CD4-positive, alpha-beta T cell treated with Interleukin-2 at 100 ng/mL for 4 hours (primary cell): ENCODE data around the gene OR13C8.
"Not testable (repeated sequence)": the region's sequence is repeated elsewhere in the genome, so short reads cannot be mapped to it uniquely, and the experiment has no call there.

Experiments
- DNase-seq: peaks from one replicate; pipeline ENCODE4 v3.0.0-alpha.2; 2020; ENCODE audit warnings: low spot score

Gene OR13C8, protein sequence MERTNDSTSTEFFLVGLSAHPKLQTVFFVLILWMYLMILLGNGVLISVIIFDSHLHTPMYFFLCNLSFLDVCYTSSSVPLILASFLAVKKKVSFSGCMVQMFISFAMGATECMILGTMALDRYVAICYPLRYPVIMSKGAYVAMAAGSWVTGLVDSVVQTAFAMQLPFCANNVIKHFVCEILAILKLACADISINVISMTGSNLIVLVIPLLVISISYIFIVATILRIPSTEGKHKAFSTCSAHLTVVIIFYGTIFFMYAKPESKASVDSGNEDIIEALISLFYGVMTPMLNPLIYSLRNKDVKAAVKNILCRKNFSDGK

DNA sequence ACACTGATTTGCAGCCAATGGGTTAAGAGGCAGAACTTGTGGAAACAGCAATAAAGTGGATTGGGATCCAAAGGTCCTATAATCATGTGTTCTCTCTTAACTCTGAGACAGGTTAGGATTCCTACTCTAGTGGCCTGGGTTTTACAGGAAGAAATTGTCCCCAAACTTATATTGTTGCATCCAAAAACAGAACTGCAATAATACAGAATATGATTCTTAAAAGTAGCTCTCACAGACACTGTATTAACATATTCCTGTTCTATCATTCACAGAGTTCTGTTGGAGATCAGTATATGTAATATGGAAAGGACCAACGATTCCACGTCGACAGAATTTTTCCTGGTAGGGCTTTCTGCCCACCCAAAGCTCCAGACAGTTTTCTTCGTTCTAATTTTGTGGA lies at the start of gene OR13C8:
TSS of gene OR13C8 (plus strand) at position 301 of the 400 bp plus-strand sequence. CDS start at position 301, 0 bp downstream.
- DNase-seq: no peak

DNA sequence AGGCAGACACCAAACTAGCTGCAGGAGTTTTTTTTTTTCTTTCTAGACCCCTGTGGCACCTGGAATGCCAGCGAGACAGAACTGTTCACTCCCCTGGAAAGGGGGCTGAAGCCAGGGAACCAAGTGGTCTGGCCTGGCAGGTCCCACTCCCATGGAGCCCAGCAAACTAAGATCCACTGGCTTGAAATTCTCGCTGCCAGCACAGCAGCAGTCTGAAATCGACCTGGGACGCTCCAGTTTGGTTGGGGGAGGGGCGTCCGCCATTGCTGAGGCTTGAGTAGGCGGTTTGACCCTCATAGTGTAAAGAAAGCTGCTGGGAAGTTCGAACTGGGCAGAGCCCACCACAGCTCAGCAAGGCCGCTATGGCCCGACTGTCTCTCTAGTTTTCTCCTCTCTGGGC lies 48.7 kb upstream of the OR13C8 start:
- not testable (repeated sequence) for DNase-seq

DNA sequence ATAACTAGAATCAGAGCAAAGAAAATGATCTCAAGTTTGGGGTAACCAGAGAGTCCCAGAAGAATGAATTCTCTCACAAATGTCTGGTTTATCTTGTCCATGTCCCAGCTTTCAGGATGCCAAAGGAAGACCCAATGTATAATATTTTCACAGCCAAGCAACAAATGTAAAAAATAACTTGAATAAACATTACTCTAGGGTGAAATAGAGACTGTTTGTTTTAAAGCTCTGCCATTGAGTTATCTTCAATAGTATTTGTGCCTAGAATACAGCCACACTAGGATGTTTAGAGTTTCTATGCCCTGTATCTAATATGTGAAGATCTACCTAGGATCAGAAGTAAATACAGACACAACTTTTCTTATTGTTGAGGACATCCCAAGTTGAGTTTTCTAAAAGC lies 41.9 kb upstream of the OR13C8 start, which contains the start of gene OR13C4:
TSS of gene OR13C4 (minus strand) at position 101 of the 400 bp plus-strand sequence. CDS start at position 101, 0 bp downstream.
- no peak for DNase-seq

DNA sequence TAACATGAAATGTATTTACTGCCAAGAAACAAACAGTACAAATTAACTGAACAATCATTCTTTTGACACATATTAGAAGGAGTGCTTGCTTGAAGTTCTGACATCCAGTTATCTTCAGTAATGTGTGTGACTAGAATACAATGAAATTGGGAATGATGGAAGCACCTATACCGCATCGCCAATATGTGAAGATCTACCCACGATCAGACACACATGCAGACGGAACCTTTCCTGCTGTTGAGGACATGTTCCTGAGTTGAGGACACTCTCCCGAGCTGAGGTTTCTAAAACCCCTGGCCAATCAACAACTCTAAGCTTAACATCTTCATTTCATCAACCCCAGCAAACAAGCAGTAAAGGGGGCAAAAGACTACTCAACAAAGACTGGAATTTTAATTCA lies 32.2 kb upstream of the OR13C8 start, which contains the start of gene OR13C3:
TSS of gene OR13C3 (minus strand) at position 101 of the 400 bp plus-strand sequence. CDS start 133 bp downstream, outside the sequence.
- no peak for DNase-seq

DNA sequence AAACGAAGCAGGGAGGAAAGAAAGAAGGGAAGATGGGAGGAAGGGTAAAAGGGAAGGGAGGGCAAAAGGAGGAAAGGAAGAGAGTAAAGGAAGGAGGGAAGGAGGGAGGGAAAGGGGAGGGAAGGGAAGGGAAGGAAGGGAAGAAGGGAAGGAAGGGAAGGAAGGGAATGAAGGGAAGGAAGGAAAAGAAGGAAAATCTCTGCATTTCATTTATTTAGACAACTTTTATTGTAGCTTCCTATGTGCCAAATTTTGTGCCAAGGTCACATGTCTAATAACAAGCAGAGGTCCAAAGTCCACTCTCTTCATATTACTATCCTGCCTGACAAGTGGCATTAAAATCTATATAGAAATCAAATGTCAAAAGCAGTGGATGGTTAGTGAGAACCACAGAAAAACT lies 29.7 kb upstream of the OR13C8 start:
- DNase-seq: no peak

DNA sequence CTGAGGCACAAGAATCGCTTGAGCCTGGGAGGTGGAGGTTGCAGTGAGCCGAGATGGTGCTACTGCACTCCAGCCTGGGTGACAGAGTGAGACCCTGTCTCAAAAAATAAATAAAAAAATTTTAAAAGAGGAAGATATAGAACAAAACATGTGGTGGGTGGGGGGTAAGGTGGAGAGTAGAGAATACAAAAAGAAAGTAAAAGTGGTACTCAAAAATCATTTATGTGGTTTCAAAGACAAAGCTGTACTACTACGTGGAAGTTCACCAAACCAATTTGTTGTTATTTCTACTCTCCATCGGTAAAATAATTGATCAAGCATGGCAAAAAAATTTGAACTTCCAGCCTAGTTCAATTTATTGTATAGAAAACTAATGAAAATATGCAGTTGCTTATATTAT lies 24.3 kb upstream of the OR13C8 start:
- no peak for DNase-seq

DNA sequence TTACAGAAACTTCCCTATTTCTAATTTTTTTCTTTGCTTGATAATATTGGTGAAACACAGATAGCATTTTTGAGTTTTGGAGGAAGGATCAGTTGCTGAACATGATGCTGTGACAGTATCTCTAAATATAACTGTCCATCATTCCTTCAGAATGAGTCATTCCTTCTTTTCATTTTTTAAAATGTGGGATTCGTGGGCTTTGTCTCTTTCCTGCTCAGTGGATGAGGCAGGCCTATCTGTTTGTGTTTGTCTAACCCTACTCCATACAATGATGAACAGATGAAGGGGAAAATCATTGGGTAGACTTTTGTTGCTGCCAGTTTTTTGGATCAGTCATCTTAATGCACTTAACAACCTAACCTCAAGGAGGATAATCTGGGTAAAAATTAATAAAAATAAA lies 15.7 kb upstream of the OR13C8 start:
- DNase-seq: no peak

DNA sequence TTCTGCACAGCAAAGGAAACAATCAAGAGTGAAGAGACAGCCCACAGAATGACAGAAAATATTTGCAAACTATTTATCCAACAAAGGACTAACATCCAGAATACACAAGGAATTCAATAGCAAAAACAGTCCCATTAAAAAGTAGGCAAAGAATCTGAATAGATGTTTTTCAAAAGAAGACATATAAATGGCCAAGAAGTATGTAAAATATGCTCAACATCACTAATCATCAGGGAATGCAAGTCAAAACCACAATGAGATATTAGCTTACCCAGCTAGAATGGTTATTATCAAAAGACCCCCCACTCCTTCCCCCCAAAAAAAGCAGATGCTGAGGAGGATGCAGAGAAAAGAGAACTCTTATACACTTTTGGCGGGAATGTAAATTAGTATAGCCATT lies 13.4 kb upstream of the OR13C8 start:
- DNase-seq: no peak

DNA sequence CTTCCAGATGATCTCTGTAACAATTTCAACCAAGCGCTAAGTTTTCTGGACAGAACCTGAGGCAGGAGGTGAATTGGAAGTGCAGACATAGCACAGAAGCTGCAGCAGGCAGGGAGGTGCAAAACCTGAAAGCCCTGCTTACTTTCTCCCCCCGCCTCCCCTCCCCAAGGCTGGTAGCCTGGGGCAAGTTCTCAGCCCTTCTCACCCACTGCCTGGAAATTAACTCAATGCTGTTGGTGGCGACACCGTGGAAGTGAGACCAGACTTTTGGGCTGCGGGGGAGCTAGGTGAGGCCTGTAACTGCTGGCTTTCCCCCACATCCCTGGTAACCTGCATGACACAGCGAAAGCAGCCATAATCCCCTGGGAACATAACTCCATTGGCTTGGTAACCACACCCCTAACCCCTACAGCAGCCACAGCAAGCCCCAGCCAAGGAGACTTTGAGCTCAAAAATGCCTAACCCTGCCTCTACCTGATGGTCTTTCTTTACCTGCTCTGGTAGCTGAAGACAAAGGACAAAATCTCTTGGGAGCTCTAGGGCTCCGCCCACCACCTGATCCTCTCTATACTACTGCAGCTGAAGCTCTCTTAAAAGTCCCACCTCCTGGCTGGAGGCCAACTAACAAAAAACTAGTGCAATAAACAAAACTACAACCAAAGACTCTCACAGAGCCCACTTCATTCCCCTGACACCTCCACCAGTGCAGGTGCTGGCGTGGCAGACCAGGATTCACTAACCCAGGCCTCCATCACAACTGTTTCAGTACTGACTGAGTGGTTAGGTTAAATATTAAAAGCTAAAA lies 11.9 kb upstream of the OR13C8 start:
- DNase-seq: no peak

DNA sequence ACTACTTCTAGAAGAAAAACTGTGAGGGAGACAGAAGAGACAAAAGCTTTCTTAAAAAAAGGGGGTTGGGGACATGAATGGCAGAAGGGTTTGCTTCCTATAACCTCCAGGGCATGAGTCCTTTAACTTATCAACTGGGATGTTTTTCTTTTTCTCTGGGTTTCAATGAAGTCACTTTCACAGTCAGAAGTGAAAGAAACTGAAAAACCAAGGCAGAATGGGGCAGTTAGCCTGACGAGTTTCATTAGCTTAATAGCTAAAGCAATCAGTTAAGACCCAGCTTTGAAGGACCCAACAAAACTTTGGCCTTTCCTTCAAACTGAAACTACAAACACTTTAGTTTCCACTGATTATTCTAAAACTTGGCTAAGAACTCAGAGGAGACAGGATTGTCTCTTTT lies 4.6 kb upstream of the OR13C8 start:
- no peak for DNase-seq

DNA sequence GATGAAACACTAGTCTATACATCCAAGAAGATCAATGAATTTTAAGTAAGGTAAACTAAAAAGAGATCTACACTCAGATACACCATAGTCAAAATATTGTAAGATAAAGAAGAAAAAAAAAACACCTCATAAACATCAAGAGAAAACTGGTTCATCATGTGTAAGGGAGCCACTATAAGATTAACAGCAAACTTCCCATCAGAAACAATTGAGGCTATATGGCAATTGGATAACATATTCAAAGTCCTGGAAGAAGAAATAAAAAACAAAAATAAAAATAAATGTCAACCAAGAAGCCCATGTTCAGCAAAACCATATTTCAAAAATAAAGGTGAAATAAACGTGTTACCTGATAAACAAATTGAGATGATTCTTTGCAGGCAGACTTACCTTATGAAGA lies 3.6 kb downstream of the OR13C8 start:
- no peak for DNase-seq

DNA sequence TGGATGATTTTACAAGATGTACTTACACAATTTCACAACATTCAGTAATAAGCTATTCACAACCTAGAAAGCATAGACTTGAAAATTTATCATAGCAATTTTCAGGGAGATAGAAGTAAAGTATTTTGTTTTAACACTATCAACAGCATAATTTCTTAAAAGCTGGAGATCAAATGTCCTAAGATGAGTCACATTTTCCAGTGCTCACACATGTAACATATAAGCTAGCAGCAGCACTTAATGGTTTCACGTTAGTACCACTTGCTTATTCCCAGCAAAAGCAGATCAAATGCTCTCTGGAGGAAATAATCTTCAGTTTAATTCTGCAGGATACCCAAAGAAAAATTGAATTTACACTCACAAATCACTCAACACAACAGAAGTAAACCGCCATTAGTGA lies 6.5 kb downstream of the OR13C8 start:
- no peak for DNase-seq

DNA sequence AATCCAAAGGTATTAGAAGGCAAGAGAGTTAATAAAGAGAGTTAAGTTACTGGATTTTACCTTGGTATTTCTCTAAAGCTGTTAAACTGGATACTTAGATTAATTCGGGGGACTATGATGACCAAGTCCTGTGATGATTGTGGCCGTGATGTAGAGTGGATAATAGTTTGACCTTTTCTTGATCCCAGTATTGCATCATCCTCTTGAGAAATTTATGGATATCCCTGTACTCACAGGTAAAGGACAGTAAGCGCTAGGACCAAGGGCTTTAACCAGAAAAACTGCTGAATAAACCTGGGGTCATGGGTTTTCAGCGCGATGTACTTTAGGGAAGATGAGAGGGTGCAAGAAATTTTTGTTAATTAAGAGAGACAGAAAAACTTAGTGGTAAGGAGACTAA lies 8.3 kb downstream of the OR13C8 start:
- DNase-seq: no peak

DNA sequence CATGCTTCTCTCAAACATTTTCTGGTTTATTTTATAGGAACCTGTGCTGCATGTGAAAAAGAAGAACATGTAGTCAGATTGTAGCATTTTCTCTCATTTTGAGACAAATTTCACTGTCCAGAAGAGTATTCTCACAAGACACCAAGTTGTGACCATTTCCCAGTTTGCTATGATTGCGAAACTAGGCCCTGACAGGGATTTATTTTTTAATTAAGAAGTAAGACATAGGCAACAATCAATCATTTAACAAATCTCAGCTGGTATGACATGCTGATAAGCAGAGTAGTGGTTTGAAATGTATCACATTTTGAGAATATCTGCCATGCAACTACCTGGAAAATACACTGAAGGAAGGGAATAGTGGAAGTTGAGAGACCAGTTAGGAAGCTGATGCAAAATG lies 11.6 kb downstream of the OR13C8 start:
- no peak for DNase-seq

DNA sequence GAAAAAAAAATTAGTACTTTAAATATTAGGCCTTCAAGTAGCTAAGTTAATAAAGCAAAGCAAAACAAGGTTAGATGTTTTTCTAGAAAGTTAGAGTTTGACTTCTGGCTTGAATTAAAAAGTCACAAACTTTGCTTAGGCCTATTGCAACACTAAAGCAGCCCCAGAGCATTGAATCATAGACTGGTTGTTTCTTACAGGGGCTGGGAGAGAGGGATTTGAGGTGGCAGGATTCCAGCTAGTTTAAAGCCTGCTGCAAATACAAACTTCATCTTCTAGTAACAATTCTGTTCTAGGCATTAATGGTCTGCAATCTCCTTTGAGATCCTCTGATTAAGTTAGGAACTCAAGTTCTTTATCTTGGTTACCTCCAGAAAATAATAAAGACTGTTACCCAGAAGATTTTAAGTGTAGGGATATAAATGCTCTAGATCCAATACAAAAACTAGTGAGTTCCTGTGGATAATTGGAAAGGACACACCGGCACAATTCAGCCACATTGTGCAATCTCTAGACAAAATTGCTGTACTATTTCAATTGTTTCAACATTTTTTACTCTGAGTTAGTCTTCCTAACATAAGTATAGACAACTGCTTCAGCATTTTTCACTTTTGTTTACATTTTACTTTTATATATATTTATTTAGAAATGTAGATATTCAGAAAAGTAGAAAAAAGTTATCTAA lies 17.7 kb downstream of the OR13C8 start:
- DNase-seq: no peak

DNA sequence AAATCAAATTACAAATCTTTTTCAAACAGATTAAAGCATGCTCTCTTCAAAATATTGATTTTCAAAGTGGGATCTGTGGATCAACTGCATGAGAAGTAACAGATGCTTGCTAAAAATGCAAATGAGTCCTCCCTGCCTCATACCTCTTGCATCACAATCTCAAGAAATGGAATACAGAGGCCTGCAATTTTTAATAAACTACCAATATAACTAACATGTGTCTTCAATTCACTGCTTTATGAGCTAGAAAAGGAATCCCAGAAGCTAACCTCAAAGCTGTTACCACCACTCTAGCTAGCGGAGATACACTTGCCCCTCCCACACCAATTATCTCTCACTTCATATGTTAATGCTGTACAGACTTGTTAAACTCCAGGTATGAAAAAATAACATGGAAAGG lies 20.7 kb downstream of the OR13C8 start:
- DNase-seq: no peak

DNA sequence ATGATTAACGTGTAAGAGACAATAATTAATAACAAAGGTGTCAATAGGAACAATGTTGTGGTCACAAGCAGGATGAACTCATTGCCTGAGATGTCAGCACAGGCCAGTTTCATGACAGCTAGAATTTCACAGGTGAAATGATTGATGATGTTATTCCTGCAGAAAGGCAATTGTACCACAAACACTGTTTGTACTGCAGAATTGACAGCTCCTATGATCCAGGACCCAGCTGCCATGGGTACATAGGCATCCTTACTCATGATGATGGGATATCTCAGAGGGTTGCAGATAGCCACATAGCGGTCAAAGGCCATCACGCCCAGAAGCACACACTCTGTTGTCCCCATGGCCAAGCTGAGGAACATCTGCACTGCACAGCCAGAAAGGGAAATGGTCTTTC lies 29.8 kb downstream of the OR13C8 start:
- DNase-seq: not testable (repeated sequence)

DNA sequence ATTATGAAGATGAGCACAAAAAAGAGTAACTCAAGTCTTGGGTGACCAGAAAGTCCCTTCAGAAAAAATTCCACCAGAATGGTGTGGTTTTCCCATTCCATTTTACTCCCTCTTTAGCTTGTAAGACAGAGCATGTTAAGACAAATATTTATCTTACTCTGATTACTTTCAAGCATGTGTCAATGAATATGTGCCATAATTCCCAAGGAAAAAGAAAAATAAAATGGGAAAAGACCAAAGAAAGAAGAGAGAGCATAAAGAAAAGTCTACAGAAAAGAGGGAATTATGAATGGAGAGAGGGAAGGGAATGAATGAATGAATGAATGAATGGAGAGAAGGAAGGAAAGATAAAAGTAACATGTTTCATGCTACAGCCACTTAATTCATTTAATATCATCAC lies 30.3 kb downstream of the OR13C8 start, which contains the start of gene OR13C5:
TSS of gene OR13C5 (minus strand) at position 101 of the 400 bp plus-strand sequence. CDS start at position 101, 0 bp downstream.
- not testable (repeated sequence) for DNase-seq

DNA sequence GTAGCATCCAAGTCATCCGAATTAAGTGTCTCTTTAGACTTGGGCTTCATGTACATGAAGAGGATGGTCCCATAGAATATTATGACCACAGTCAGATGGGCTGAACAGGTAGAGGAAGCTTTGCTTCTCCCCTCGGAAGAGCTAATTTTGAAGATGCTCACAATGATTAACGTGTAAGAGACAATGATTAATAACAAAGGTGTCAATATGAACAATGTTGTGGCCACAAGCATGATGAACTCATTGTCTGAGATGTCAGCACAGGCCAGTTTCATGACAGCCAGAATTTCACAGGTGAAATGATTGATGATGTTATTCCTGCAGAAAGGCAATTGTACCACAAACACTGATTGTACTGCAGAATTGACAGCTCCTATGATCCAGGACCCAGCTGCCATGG lies 35.8 kb downstream of the OR13C8 start:
- no peak for DNase-seq

DNA sequence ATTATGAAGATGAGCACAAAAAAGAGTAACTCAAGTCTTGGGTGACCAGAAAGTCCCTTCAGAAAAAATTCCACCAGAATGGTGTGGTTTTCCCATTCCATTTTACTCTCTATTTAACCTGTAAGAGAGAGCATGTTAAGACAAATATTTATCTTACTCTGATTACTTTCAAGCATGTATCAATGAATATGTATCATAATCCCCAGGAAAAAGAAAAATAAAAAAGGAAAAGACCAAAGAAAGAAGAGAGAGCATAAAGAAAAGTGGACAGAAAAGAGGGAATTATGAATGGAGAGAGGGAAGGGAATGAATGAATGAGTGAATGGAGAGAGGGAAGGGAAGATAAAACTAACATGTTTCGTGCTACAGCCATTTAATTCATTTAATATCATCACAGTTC lies 36.6 kb downstream of the OR13C8 start, which contains the start of gene OR13C2:
TSS of gene OR13C2 (minus strand) at position 101 of the 400 bp plus-strand sequence. CDS start at position 101, 0 bp downstream.
- DNase-seq: not testable (repeated sequence)

DNA sequence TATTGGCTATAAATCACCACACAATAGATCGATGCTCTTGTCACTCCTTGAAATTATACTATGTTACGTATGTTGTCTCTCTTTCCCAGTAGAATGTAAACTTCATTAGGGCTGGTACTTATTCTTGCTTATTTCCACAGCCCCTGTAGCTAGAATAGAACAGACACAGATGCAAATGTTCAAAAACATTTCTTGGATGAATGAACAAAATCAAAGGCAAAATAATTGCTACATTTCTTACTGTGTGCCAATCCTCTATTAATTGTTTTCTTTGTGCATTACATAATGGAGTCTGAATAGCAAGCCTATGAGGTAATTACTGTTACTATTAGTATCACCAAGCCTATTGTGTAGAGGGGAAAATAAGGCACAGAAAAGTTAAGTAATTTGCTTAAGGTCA lies 37.2 kb downstream of the OR13C8 start:
- no peak for DNase-seq

DNA sequence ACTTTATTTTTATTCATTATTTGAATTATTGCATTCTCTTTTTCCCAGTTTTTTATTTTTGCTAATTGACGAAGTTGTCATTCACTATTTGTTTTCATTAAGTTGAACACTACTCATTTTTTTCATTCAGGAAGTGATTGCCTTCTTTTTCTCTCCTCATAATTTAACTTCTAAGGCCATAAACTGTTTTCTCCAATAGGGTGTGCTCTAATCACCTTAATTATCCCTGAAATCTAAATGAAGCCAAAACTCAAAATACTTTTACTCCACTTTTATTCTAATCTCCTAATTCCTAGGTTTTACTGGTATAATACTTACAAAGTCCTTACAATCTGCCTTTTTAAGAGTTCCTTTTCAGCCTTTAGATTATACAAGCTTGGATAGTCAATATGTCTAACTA lies 39.4 kb downstream of the OR13C8 start:
- no peak for DNase-seq
